ENCODE measurements around the gene FANCF. TPM values are rescaled to one million over a fixed set of nuclear protein-coding genes. Genes with fewer than 3 reads are reported as not detected.
A peak's percentile ranks its signal among the peaks of the same experiment; 100 is the strongest.

FANCF gene
- total and polyA plus RNA-seq, 8 donors: 6.0 to 12.9 (median 9.6) TPM

DNA sequence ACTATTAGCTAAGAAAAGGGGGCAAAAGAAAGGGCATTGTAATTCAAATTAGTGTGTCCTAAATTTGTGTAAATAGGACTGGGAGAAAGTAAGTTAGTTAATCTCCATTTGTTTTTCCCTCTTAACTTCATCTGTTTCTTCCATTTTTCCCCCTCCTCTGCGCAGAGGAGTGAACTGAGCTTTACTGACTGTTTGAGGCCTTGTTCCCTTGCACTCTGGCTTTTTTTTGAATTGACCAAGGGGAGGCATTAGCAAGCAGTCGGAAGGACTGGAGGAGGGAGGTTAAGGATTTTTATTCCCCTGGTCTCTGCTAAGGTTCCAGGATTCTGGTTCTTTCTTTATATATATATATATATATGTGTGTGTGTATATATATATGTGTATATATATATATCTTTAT, 15.2 kb upstream of the FANCF start:
- intact Hi-C loops (cut with DNase I): no loop called here
- no peak for ATAC-seq

DNA sequence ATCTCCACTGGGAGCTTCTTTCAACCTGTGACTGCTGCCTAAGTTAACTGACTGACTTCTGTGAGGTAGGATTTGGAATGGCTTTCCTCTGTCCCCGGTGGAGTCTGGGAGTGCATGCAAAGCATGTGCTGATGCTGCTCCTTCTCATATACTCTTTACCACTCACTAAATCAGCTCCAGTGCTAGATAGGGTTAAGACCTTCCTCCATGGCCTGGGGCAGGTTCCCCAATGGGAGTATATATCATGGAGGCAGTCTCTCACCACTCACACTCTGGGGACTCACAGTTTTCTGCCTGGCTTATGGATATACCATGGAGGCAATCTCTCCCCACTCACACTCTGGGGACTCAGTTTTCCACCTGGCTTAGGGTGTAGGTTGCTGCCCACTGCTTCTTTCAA, 10.1 kb upstream of the FANCF start:
- DNase-seq: no peak
- TF ChIP-seq, protein P1, sequence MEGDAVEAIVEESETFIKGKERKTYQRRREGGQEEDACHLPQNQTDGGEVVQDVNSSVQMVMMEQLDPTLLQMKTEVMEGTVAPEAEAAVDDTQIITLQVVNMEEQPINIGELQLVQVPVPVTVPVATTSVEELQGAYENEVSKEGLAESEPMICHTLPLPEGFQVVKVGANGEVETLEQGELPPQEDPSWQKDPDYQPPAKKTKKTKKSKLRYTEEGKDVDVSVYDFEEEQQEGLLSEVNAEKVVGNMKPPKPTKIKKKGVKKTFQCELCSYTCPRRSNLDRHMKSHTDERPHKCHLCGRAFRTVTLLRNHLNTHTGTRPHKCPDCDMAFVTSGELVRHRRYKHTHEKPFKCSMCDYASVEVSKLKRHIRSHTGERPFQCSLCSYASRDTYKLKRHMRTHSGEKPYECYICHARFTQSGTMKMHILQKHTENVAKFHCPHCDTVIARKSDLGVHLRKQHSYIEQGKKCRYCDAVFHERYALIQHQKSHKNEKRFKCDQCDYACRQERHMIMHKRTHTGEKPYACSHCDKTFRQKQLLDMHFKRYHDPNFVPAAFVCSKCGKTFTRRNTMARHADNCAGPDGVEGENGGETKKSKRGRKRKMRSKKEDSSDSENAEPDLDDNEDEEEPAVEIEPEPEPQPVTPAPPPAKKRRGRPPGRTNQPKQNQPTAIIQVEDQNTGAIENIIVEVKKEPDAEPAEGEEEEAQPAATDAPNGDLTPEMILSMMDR (IDR thresholded peaks at IDR 0.05): no peak
- Histone ChIP-seq H3K27ac (no peak overlapping the region), H3K4me1 (no peaks in the 10 kb centered on the region), H3K4me3 (no peak overlapping the region), H3K27me3 (no peaks in the 10 kb centered on the region), H3K36me3 (no peaks in the 10 kb centered on the region), H3K9me3 (no peaks in the 10 kb centered on the region)
- peak in 1 of 4 donors; percentile 11 for ATAC-seq
- intact Hi-C loops (cut with DNase I): no loop called here
- no peak for FAIRE-seq
- WGBS, 2 donors: 0% methylated on average over 1 of the region's 1 CpG

More for the DNA sequence above, 15.2 kb upstream of the FANCF start:
- Histone ChIP-seq H3K4me3 (no peak overlapping the region), H3K4me1 (no peaks in the 10 kb centered on the region), H3K36me3 (no peaks in the 10 kb centered on the region), H3K27me3 (no peaks in the 10 kb centered on the region), H3K27ac (no peak overlapping the region), H3K9me3 (no peaks in the 10 kb centered on the region)
- FAIRE-seq (no peak), DNase-seq (no peak)
- TF ChIP-seq, protein P1 (IDR thresholded peaks at IDR 0.05): no peak
- 91 to 95% methylated on average over 2 of the region's 2 CpGs for WGBS, 2 donors

DNA sequence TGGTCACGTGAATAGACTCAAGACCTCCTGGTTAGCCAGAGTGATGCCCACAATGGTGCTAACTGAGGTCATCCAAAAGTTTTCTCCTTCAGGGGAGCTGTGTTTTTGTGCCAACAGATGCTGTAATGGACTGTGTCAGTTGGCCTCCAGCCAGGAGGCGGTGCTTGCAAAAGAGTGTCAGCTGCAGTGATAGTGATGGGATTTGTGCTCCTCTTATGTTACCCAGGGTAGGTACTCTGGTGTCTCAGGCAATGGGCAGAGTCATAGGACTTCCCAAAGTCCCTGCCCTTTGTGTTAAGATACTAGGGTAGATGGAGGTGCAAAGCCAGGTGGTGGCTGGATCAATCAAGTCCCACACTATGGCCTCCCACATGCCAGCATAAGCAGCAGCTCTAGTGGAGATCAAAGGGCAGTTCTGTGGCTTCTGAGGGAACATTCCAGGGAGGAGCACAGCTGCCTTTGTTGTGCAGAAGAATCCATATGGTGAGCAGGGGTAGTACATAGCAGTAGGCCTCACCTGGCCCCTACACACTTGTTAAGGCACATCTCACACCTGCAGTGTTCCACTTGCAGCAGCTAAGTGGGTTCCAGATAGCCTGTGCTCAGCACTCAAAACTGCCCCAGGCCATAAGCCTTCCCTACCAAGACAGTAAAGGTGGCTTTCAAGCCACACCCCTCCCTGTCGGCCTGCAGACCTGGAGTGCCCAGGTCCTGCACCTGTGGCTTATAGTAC, 9.4 kb upstream of the FANCF start:
- H3K36me3 ChIP-seq: no peaks in the 10 kb centered on the region
- H3K4me1 ChIP-seq: no peaks in the 10 kb centered on the region
- intact Hi-C loops (cut with DNase I): no loop called here
- no peak overlapping the region for H3K27ac ChIP-seq
- ATAC-seq: peak in 3 of 4 donors; percentile 23 to 64 (median 57)
- TF ChIP-seq, protein P1 (IDR thresholded peaks at IDR 0.05): no peak
- FAIRE-seq: no peak
- H3K4me3 ChIP-seq: no peak overlapping the region
- DNase-seq: peak in 2 of 6 donors; percentile 16 to 39
- H3K9me3 ChIP-seq: no peaks in the 10 kb centered on the region
- no peaks in the 10 kb centered on the region for H3K27me3 ChIP-seq
- WGBS, 2 donors: 74 to 81% methylated on average over 3 of the region's 3 CpGs

DNA sequence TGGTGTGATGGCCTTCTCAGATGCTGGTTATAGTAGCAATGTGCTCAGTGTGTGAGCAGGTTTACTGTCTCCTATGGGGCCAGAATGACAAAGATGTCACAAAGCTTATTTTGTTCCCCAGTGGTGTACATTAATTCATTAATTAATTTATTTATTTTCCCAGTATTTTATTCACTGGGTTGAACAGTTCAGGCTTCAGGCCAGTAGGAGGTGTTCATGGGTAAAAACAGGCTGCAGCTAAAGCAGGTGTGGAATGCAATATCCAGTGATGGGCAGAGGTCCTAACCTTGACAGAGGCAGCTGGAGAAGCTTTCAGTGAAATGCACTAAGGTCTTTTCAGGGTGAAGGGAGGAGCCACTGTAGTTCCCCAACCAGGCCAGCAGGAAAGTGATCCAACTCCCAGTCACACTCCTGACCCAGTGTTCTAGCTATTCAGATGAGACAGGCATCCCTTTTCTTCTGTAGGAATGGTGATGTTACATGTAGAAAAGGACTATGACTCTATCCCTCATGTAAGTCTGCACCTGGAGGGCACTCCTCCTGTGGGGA, 7.8 kb upstream of the FANCF start:
- Histone ChIP-seq H3K4me3 (no peak overlapping the region), H3K27ac (no peak overlapping the region), H3K36me3 (no peaks in the 10 kb centered on the region), H3K27me3 (no peaks in the 10 kb centered on the region), H3K9me3 (no peaks in the 10 kb centered on the region), H3K4me1 (no peaks in the 10 kb centered on the region)
- intact Hi-C loops (cut with DNase I): no loop called here
- peak in 1 of 4 donors; percentile 28 for ATAC-seq
- FAIRE-seq: no peak
- TF ChIP-seq, protein P1 (IDR thresholded peaks at IDR 0.05): no peak
- no peak for DNase-seq

DNA sequence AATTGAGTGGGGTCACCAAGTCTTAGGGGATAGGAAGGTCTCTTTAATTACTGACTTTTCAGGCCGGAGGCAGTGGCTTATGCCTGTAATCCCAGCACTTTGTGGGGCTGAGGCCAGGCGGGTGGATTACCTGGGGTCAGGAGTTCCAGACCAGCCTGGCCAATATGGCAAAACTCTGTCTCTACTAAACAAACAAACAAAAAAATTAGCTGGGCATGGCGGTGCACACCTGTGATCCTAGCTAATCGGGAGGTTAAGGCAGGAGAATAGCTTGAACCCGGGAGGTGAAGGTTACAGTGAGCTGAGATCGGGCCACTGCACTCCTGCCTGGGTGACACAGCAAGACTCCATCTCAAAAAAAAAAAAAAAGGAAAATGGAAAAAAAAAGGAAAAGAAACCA, 1.8 kb upstream of the FANCF start:
- WGBS, 2 donors: 96 to 98% methylated on average over 6 of the region's 6 CpGs
- Histone ChIP-seq H3K9me3 (no peaks in the 10 kb centered on the region), H3K27me3 (no peaks in the 10 kb centered on the region), H3K27ac (no peak overlapping the region), H3K4me3 (no peak overlapping the region), H3K4me1 (peaks cover 9 to 23% (median 22%) of the 10 kb centered on the region in 3 donors), H3K36me3 (no peaks in the 10 kb centered on the region)
- TF ChIP-seq, protein P1 (IDR thresholded peaks at IDR 0.05): no peak
- FAIRE-seq (no peak), ATAC-seq (no peak), DNase-seq (no peak)
- intact Hi-C loops (cut with DNase I): no loop called here

All from pancreas (tissue), 10 donors.